K562 (cell line): ENCODE measurements around the gene MAPT. TPM values are rescaled to one million over a fixed set of nuclear protein-coding genes. Genes with fewer than 3 reads are reported as not detected.

Source experiments
- ATAC-seq: fragments of 200-7000 bp; cut with Tn5 transposase; 3 replicates; pipeline ENCODE4 v1.9.1; 2020; ENCODE audit warnings: moderate library complexity
- BruUV-seq: library from RNA; stranded (reverse); fragments of 400-500 nt; replicated peaks from 2 replicates; lab custom pipeline; 2021; lab: Mats Ljungman, UMichigan
- CTCF ChIA-PET: fragments of 300-600 bp; formaldehyde crosslinking; extraction: SDS; loops from one replicate; lab custom pipeline; 2021; ENCODE audit warnings: low intra/inter-chr PET ratio; lab: Yijun Ruan, JAX
- POLR2A ChIA-PET: fragments of 300-600, 350-650 bp; sonication (Branson Sonifier 250); formaldehyde crosslinking; extraction: SDS; loops from one replicate; lab custom pipeline; 2021; ENCODE audit warnings: antibody characterized with exemption, inconsistent platforms; lab: Yijun Ruan, JAX
- DNase-seq, 4 experiments: peaks; one replicate each; pipeline versions ENCODE4 v3.0.0 to v3.0.0-alpha.2; 2011 to 2018; ENCODE audit warnings: low spot score in 3 of 4, mixed read lengths in 3 of 4; ENCODE audit errors: extremely low read depth in 1 of 4
- FAIRE-seq: peaks from 2 replicates; lab custom pipeline; 2011; peaks lifted over from hg19 to GRCh38; lab: Jason Lieb, UNC
- H2AFZ ChIP-seq: 2 replicates; pipeline ENCODE4 v1.6.0; 2011; ENCODE audit warnings: low read depth, low read length, control low read depth, inconsistent platforms
- H3K27ac ChIP-seq: fragments of 200-600 bp; 3 replicates; pipeline ENCODE4 v1.8.0; 2011; ENCODE audit warnings: low read depth, mild to moderate bottlenecking, control low read depth, inconsistent platforms, low read length, moderate library complexity, mixed read lengths; ENCODE audit errors: extremely low read depth
- H3K27me3 ChIP-seq, 2 experiments: fragments of 300-600 bp in 1 of 2; 2 replicates in 1 of 2; 3 replicates in 1 of 2; pipeline versions ENCODE4 v1.6.0 to v1.8.0; 2011; ENCODE audit warnings: inconsistent platforms in 2 of 2, low read length in 2 of 2, mild to moderate bottlenecking in 1 of 2, mixed read lengths in 1 of 2, moderate library complexity in 1 of 2; ENCODE audit not compliant: control insufficient read depth in 2 of 2, insufficient read depth in 2 of 2
- H3K36me3 ChIP-seq: fragments of 300-600 bp; 3 replicates; pipeline ENCODE4 v1.8.0; 2011; ENCODE audit warnings: mild to moderate bottlenecking, low read length, inconsistent platforms; ENCODE audit not compliant: control insufficient read depth, insufficient read depth
- H3K4me1 ChIP-seq, 2 experiments: fragments of 200-600 bp in 1 of 2; replicated peaks in 1 of 2; 2 replicates in 1 of 2; 3 replicates in 1 of 2; pipeline versions ENCODE4 v1.5.1 to v1.8.0; 2011; ENCODE audit warnings: inconsistent platforms in 2 of 2, low read length in 2 of 2, mild to moderate bottlenecking in 1 of 2, mixed read lengths in 1 of 2, moderate library complexity in 1 of 2; ENCODE audit not compliant: control insufficient read depth in 2 of 2, insufficient read depth in 2 of 2
- H3K4me2 ChIP-seq: 2 replicates; pipeline ENCODE4 v1.6.1; 2011; ENCODE audit warnings: low read length, control low read depth, inconsistent platforms, mixed read lengths; ENCODE audit not compliant: insufficient read depth
- H3K4me3 ChIP-seq: fragments of 200-600 bp; sonication (generic), shearing (Covaris generic); 2 replicates; pipeline ENCODE4 v1.5.1; 2016; ENCODE audit warnings: control low read depth, inconsistent platforms
- H3K79me2 ChIP-seq: fragments of 200-600 bp; 3 replicates; pipeline ENCODE4 v1.8.0; 2011; ENCODE audit warnings: low read length, inconsistent platforms; ENCODE audit not compliant: control insufficient read depth, insufficient read depth
- H3K9ac ChIP-seq, 2 experiments: 2 replicates each; pipeline versions ENCODE4 v1.6.0 to v1.6.1; 2011; ENCODE audit warnings: low read depth in 2 of 2, low read length in 2 of 2, control low read depth in 1 of 2, inconsistent platforms in 1 of 2, mild to moderate bottlenecking in 1 of 2, mixed read lengths in 1 of 2; ENCODE audit not compliant: insufficient read depth in 1 of 2
- H3K9me1 ChIP-seq: one replicate; pipeline ENCODE4 v1.6.0; 2011; ENCODE audit warnings: inconsistent platforms, mild to moderate bottlenecking, low read length, moderate library complexity; ENCODE audit not compliant: control insufficient read depth, insufficient read depth
- H3K9me3 ChIP-seq: replicated peaks from 2 replicates; pipeline ENCODE4 v1.5.1; 2011; ENCODE audit warnings: low read depth, low read length, inconsistent platforms; ENCODE audit not compliant: control insufficient read depth, insufficient read depth
- H4K20me1 ChIP-seq: replicated peaks from 2 replicates; pipeline ENCODE4 v1.6.1; 2011; ENCODE audit warnings: low read length, inconsistent platforms, mixed read lengths; ENCODE audit not compliant: control insufficient read depth, insufficient read depth
- AFF4 ChIP-seq: sonication (generic); formaldehyde crosslinking; IDR thresholded peaks from 2 replicates; pipeline ENCODE4 v1.8.0; 2023; ENCODE audit warnings: mild to moderate bottlenecking, missing genetic modification reagents
- CEBPG ChIP-seq, 3 experiments: fragments of 200-800 bp in 1 of 3; sonication (Bioruptor generic) in 1 of 3; sonication (generic) in 1 of 3; formaldehyde crosslinking in 1 of 3; IDR thresholded peaks in 2 of 3; conservative IDR thresholded peaks in 1 of 3; 2 replicates each; pipeline versions ENCODE4 v1.6.1 to v1.8.0; 2016 to 2022; ENCODE audit warnings: missing compliant biosample characterization in 2 of 3, missing genetic modification characterization in 2 of 3, mild to moderate bottlenecking in 1 of 3, missing genetic modification reagents in 1 of 3
- HDAC1 ChIP-seq, 2 experiments: fragments of 450-650 bp; IDR thresholded peaks; 2 replicates each; pipeline ENCODE4 v1.6.1; 2016 to 2017; ENCODE audit warnings: inconsistent platforms in 1 of 2, mild to moderate bottlenecking in 1 of 2, moderate library complexity in 1 of 2
- HEY1 ChIP-seq: fragments of 250-450 bp; sonication (Bioruptor Pico); IDR thresholded peaks from 2 replicates; pipeline ENCODE4 v1.5.0; 2020; ENCODE audit warnings: mild to moderate bottlenecking, moderate library complexity, borderline replicate concordance
- RBM15 ChIP-seq: fragments of 200-400 bp; formaldehyde crosslinking; IDR thresholded peaks from 2 replicates; pipeline ENCODE4 v1.6.1; 2018; ENCODE audit warnings: mild to moderate bottlenecking, low read length, moderate library complexity; ENCODE audit not compliant: insufficient read depth
- SRF ChIP-seq, 2 experiments: fragments of 250-450, 450-650 bp in 1 of 2; sonication (Bioruptor Pico) in 1 of 2; sonication (generic) in 1 of 2; formaldehyde crosslinking; IDR thresholded peaks; 2 replicates each; pipeline versions ENCODE4 v1.5.0 to v1.5.1; 2020 to 2022; ENCODE audit warnings: mild to moderate bottlenecking in 1 of 2, missing genetic modification reagents in 1 of 2
- ZNF121 ChIP-seq: sonication (generic); formaldehyde crosslinking; conservative IDR thresholded peaks from 2 replicates; pipeline ENCODE4 v1.8.0; 2022; ENCODE audit warnings: missing genetic modification reagents
- ZNF41 ChIP-seq: fragments of 250-450 bp; sonication (Bioruptor Pico); conservative IDR thresholded peaks from 2 replicates; pipeline ENCODE4 v1.4.0; 2020; ENCODE audit warnings: mild to moderate bottlenecking
- WGBS: fragments of 100-300 bp; shearing (Covaris generic); methylation state at CpG from one replicate; pipeline ENCODE4 v1.1.6; 2016; ENCODE audit warnings: low coverage, mixed read lengths; ENCODE audit not compliant: insufficient coverage; ENCODE audit errors: missing lambda C conversion rate; 5-methylcytosine and 5-hydroxymethylcytosine counted together
- in situ Hi-C: fragments of 300-500 bp; cut with MboI; formaldehyde crosslinking; loops from 4 replicates; pipeline ENCODE4 v1.15.0; 2018; ENCODE audit warnings: inconsistent platforms, mixed read lengths
- intact Hi-C: fragments of 100-400 bp; cut with micrococcal nuclease; formaldehyde crosslinking; loops from 2 replicates; pipeline ENCODE4 v1.14.2; 2022
- polyA plus RNA-seq, 8 experiments: library from polyadenylated mRNA; depleted of rRNA in 4 of 8; stranded (reverse) in 5 of 8; unstranded in 3 of 8; fragments of >200 nt; fragmentation: Nextera tagmentation in 2 of 8; fragmentation: Illumina TruSeq in 1 of 8; extraction: Ambion mirVana in 2 of 8; extraction: Trizol in 1 of 8; gene quantifications; 2 replicates each; pipeline versions ENCODE4 v1.2.1 to v1.2.3, GENCODE V29; 2011 to 2014; ENCODE audit warnings: inconsistent platforms in 1 of 8, missing spikeins in 1 of 8
- total RNA-seq, 7 experiments: library from RNA; depleted of rRNA in 6 of 7; stranded (reverse); fragments of >200 nt in 6 of 7; fragmentation: Illumina TruSeq in 2 of 7; extraction: Trizol in 2 of 7; gene quantifications; 2 replicates each; pipeline versions ENCODE4 v1.2.1 to v1.2.3, GENCODE V29; 2011 to 2021; ENCODE audit warnings: low replicate concordance in 1 of 7
- TF ChIP-seq, protein P1 (sequence below): fragments of 450-650 bp; formaldehyde crosslinking; IDR thresholded peaks from 2 replicates; pipeline ENCODE4 v1.4.0; 2020; ENCODE audit warnings: mild to moderate bottlenecking

The MAPT gene
- total and polyA plus RNA-seq, 9 of the 15 experiments (the other 6 are each of a cell fraction or from before 2014, with no cell fraction given), result 0.04 to 1.1 (median 0.36) TPM

DNA sequence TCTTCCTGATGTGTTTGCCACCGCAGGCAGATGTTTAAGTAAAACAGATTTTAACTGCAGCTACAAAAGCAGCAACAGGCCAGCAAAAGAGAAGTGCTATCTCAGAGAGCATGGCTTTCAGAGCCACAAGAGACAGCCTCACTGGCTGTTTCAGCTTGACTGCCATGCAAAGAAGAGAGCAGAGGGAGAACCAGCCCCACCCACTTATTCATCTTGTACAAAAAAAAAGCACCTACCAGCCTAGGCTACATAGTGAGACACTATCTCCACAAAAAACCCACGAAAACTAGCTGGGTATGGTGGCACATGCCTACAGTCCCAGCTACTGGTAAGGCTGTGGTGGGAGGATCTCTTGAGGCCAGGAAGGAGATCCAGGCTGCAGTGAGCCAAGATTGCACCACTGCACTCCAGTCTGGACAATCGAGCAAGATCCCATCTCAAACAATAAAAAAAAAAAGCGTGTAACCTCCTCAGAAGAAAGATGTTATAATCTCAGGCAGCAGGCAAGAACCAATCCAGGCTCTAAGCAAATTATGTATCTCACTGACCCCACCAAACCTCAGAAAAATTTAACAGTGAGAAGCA, 134.7 kb downstream of the MAPT start:
- H3K36me3 ChIP-seq, result peaks cover 65% of the 10 kb centered on the region; the same call in 2 of the 3 replicates
- peak; percentile 49 for FAIRE-seq
- WGBS, result 83% methylated on average over 4 of the region's 4 CpGs
- H3K27ac ChIP-seq, result no peak overlapping the region
- no peaks in the 10 kb centered on the region for H3K9me1 ChIP-seq
- H3K9me3 ChIP-seq, result no peaks in the 10 kb centered on the region
- H3K4me3 ChIP-seq, result no peak overlapping the region
- H3K9ac ChIP-seq, result no peak overlapping the region
- no peak overlapping the region for H2AFZ ChIP-seq
- H4K20me1 ChIP-seq, result no peaks in the 10 kb centered on the region
- H3K27me3 ChIP-seq, result no peaks in the 10 kb centered on the region
- no peak for DNase-seq
- CTCF ChIA-PET, result no interaction called here
- no TSS peak for BruUV-seq
- in situ Hi-C loops (no loop called here), intact Hi-C loops (no loop called here)
- TF ChIP-seq ZNF41 (no peak), ZNF121 (0 out of 2 replicates have a peak, but pooled peaks have one; percentile 35), SRF (CRISPR knock-in tag; IDR thresholded peaks at IDR 0.05) (no peak), RBM15 (no peak)
- no peak overlapping the region for H3K4me2 ChIP-seq
- peaks cover 0 to 6% of the 10 kb centered on the region in 2 experiments; a peak in 2 of 5 replicates for H3K4me1 ChIP-seq
- POLR2A ChIA-PET, result interaction anchor here (0.5 to 1.6 kb wide), 4 partner anchors 13 to 389 kb away, joined by 3 to 5 read pairs (median 3); no protein-coding TSS in a partner anchor
- no peaks in the 10 kb centered on the region for H3K79me2 ChIP-seq
- ATAC-seq, result no peak; the same call in 1 of the 3 replicates

- in situ Hi-C loops (no loop called here), intact Hi-C loops (no loop called here)
- ATAC-seq, result no peak
- whole genome bisulfite sequencing, result 98% methylated on average over 6 of the region's 6 CpGs
- Histone ChIP-seq H3K4me1 (peaks cover 0 to 6% of the 10 kb centered on the region in 2 experiments; a peak in 2 of 5 replicates), H3K4me3 (no peak overlapping the region), H2AFZ (no peak overlapping the region), H3K4me2 (no peak overlapping the region), H3K36me3 (peaks cover 70% of the 10 kb centered on the region; the same call in 2 of the 3 replicates), H3K9me3 (no peaks in the 10 kb centered on the region), H3K9me1 (no peaks in the 10 kb centered on the region), H3K27me3 (no peaks in the 10 kb centered on the region), H3K79me2 (no peaks in the 10 kb centered on the region), H4K20me1 (no peaks in the 10 kb centered on the region), H3K9ac (no peak overlapping the region), H3K27ac (no peak overlapping the region)
- no peak for FAIRE-seq
- no TSS peak for BruUV-seq
- POLR2A ChIA-PET, result interaction anchor here (0.5 to 1.6 kb wide), 4 partner anchors 12 to 389 kb away, joined by 3 to 5 read pairs (median 3); no protein-coding TSS in a partner anchor
- CTCF ChIA-PET, result interaction anchor here (0.9 kb wide), 1 partner anchor 11 kb away, joined by 3 read pairs; no protein-coding TSS in a partner anchor
- DNase-seq, result no peak
- TF ChIP-seq, protein P1, sequence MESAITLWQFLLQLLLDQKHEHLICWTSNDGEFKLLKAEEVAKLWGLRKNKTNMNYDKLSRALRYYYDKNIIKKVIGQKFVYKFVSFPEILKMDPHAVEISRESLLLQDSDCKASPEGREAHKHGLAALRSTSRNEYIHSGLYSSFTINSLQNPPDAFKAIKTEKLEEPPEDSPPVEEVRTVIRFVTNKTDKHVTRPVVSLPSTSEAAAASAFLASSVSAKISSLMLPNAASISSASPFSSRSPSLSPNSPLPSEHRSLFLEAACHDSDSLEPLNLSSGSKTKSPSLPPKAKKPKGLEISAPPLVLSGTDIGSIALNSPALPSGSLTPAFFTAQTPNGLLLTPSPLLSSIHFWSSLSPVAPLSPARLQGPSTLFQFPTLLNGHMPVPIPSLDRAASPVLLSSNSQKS (CRISPR knock-in tag), result no peak
- TF ChIP-seq AFF4 (CRISPR knock-in tag) (no peak), CEBPG (CRISPR knock-in tag; IDR thresholded peaks at IDR 0.05) (no peak), CEBPG (tag; conservative IDR thresholded peaks at IDR 0.05 in 1 of 2, IDR thresholded peaks at IDR 0.05 in 1 of 2) (no peak), HEY1 (CRISPR knock-in tag) (no peak), HDAC1 (IDR thresholded peaks at IDR 0.05) (no peak)
Observed at GRCh38 chr17:46029627-46030026, 135.3 kb downstream of the MAPT start.
